ENCODE measurements around the gene BST2.
A peak's percentile ranks its signal among the peaks of the same experiment; 100 is the strongest.

Gene BST2

DNA sequence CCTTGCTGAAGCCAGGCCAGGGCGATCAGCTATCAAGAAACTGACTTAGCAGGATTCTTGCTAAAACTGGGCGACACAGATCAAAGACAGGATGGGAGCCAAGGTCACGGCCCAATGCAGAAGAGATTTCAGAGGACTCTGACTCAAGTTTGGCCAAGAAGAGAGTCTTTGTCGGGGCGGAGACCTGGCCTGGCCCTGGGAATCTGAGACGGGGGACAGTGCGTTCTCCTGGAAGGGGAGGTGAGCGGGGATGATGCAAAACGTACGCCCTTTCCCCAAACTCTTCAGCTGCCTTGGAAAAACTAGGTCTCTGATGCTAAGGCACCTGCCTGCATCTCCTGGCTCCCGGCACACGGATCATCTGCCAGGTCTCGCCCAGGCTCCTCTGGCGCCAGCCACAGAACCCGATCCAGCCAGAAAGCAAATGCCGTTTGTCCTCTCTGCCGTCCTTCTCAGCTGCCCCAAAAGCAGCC is 24.2 kb upstream of the BST2 start:
- H3K4me3 ChIP-seq (ENCODE audit: low read depth, low read length) = no peak overlapping the region
- no peak for DNase-seq (ENCODE audit: low read depth)
- TF ChIP-seq, protein P1, sequence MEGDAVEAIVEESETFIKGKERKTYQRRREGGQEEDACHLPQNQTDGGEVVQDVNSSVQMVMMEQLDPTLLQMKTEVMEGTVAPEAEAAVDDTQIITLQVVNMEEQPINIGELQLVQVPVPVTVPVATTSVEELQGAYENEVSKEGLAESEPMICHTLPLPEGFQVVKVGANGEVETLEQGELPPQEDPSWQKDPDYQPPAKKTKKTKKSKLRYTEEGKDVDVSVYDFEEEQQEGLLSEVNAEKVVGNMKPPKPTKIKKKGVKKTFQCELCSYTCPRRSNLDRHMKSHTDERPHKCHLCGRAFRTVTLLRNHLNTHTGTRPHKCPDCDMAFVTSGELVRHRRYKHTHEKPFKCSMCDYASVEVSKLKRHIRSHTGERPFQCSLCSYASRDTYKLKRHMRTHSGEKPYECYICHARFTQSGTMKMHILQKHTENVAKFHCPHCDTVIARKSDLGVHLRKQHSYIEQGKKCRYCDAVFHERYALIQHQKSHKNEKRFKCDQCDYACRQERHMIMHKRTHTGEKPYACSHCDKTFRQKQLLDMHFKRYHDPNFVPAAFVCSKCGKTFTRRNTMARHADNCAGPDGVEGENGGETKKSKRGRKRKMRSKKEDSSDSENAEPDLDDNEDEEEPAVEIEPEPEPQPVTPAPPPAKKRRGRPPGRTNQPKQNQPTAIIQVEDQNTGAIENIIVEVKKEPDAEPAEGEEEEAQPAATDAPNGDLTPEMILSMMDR (conservative IDR thresholded peaks at IDR 0.05; ENCODE audit: low read depth, low read length) = no peak

DNA sequence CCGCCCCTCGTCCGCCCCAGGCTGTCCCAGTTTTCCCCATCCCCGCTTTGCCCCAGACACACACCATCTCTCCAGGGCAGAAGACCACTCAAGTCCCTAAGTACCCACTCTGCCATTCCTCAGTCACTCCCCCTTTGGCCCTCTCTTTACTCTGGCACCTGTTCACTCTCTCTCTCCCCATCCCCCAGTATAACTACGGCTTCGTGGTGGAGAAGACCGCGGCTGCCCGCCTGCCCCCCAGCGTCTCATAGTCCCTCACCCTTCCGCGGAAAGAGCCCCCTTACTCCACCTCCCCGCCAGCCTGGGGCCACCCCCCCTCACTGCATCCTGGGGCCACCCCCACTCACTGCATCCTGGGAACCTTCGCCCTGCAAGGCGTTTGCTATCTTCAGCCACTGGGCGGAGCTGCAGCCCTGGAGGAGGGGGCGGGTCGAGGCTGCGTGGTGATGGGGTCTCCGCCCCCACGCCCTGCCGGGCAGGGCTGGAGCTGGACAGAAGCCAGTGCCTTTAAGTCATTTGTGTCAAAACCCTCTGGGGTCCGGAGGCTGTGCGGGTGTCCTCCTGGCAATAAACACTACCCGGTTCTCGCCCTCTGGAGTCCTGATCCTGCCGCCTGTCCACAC is 19.4 kb upstream of the BST2 start:
- H3K4me3 ChIP-seq (ENCODE audit: low read depth, low read length) = no peak overlapping the region
- TF ChIP-seq, protein P1 (conservative IDR thresholded peaks at IDR 0.05; ENCODE audit: low read depth, low read length) = peak; percentile 76
- DNase-seq (ENCODE audit: low read depth) = peak; percentile 62

DNA sequence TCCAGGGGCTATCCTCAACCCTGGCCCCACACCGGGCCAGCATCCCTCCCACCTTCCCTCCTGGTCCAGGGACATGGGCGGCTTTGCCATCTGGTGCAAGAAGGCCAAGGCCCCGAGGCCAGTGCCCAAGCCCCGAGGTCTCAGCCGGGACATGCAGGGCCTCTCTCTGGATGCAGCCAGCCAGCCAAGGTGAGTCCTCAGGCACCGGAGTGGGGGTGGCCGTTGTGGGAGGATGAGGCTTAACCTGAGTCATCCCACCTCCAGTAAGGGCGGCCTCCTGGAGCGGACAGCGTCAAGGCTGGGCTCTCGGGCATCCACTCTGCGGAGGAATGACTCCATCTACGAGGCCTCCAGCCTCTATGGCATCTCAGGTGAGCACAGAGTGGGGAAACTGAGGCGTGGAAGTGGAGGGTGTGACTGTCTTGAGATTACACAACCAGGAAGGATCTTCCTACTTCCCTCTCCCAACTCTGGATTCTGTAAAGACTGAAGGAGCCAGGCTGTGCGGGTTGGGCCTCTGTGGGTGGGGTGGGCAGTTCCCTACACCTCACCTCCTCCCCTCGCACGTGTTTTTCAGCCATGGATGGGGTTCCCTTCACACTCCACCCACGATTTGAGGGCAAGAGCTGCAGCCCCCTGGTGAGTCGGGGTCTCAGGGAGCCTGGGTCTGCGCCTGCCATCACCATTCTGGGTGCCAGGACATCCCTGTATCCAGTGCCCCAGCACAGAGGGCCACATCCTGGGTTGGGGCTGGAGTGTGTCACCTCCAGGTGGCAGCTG is 18.2 kb upstream of the BST2 start:
- DNase-seq (ENCODE audit: low read depth) = no peak
- TF ChIP-seq, protein P1 (conservative IDR thresholded peaks at IDR 0.05; ENCODE audit: low read depth, low read length) = no peak

DNA sequence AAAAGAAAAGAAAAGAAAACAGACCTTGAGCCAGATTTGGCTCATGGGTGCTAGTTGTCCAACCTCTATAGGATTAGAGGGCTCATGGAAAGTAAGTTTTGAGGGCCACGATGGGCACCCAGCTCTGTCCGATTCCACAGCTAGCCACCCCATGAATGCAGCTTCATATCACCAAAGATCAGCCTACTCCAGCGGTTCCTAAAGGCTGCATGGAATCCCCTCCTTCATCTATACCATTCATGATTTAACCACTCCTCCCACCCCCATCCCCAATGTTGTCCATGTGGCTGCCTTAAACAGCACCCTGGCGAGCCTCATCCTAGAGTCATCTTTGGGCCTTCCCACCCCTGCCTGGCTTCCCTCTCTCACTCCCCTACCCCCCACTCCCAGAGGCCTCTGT is 16.5 kb upstream of the BST2 start:
- no peak for DNase-seq (ENCODE audit: low read depth)
- no peak overlapping the region for H3K4me3 ChIP-seq (ENCODE audit: low read depth, low read length)
- TF ChIP-seq, protein P1 (conservative IDR thresholded peaks at IDR 0.05; ENCODE audit: low read depth, low read length) = no peak

More for the DNA sequence above, 18.2 kb upstream of the BST2 start:
- no peak overlapping the region for H3K4me3 ChIP-seq (ENCODE audit: low read depth, low read length)

DNA sequence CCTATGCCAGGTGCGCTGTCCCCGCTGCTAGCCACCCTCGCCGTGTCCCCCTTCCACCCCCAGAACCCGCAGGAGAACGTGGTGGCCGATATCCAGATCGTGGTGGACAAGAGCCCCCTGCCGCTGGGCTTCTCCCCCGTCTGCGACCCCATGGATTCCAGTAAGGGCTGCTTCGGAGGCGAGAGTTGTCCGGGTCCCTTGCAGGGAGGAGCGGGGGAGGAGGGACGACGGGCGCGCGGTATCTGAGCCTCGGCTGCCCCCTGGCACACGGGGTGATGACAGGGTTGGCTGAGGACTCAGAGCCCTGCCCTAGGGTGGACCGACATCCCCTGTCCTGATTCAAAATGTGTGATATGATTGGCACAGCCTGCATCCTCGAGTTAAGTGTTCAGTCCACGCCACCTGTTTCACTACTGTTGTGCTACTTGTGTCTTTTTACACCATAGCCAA is 15.1 kb upstream of the BST2 start:
- TF ChIP-seq, protein P1 (conservative IDR thresholded peaks at IDR 0.05; ENCODE audit: low read depth, low read length) = peak; percentile 14
- H3K4me3 ChIP-seq (ENCODE audit: low read depth, low read length) = peak overlapping the region; percentile 89
- DNase-seq (ENCODE audit: low read depth) = no peak

DNA sequence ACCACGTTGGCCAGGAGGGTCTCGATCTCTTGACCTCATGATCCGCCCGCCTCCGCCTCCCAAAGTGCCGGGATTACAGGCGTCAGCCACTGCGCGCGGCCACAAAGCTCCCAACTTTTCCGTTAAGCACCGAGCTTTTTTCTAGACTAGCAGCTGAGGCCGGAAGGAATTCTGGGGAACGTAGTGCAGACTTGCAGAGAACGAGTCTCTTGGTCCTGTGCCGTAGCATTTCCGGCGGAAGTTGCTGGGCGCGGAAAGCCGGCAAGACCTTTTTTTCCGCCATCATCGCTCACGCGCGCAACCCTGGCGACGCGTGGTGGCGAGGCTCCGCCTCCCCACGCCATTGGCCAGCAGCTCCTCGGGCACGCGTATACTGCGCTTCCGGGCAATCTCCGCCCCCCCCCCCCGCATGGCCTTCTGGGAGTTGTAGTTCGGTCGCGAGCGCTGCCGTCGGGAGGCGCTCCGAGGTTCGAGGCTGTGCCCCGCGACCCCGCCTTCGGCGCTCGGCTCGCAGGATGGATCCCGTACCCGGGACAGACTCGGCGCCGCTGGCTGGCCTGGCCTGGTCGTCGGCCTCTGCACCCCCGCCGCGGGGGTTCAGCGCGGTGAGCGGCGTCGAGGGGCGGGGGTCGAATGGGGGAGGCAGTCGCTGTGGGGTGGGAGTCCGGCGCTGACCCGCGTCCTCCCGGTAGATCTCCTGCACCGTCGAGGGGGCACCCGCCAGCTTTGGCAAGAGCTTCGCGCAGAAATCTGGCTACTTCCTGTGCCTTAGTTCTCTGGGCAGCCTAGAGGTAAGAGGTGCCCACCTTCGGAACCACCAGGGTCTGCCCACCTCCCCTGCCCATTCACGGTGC is 14.4 kb upstream of the BST2 start, which contains the start of gene MVB12A:
Gene MVB12A (plus strand): TSS at position 427 of the 854 bp plus-strand sequence. CDS start 89 bp downstream, at position 516.
- TF ChIP-seq, protein P1 (conservative IDR thresholded peaks at IDR 0.05; ENCODE audit: low read depth, low read length) = no peak
- H3K4me3 ChIP-seq (ENCODE audit: low read depth, low read length) = peak within 1 kb of the TSS; percentile 89
- DNase-seq (ENCODE audit: low read depth) = peak; percentile 99

All from choroid plexus epithelial cell (primary cell).